HG02981 (cell line): ENCODE measurements around the gene ENOX1.

Source experiments
- ATAC-seq: cut with Tn5 transposase; IDR thresholded peaks from one replicate; pipeline ENCODE4 v1.9.1; 2021; ENCODE audit warnings: mild to moderate bottlenecking, moderate library complexity; ENCODE audit not compliant: unreplicated experiment

ENOX1 gene

DNA sequence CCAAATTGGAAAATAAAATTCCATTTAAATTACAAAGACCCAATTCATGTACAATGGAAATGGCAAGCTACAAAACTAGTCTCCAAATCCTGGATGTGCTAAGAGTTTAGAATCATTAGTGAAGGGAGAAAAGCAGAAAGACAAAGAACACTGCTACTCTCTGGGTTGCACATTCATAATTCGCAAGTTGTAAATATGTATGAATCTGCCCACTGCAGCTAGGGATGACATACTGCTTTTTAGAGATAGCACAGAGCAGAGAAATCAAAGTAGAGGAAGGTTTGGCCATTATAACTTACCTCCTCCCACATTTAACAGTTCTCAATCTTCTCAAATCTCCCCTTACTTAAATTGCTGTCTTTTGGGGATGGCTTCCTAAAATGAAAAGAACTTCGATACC lies 231.1 kb downstream of the ENOX1 start:
- ATAC-seq = no peak

GRCh38 chr13:43551897-43552456 lies 234.8 kb downstream of the ENOX1 start:
- no peak for ATAC-seq

DNA sequence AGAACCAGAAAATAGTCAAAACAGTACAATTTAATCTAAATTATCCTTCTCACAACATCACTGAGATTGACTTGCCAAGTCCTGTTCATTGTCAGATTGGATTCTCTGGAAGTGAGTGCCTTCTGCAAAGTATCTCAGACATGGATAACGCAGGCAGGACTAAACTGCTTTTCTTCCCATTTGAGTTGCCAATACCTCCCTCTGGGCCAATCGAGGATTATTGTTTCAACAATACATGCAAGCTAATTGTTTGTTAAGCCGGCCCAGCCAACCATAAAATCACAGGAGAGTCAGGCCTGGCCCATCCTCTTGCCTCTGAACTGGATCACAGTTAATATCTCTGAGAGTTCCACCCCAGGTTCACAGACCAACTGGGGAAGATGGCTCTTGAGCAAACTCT lies 240.0 kb downstream of the ENOX1 start:
- ATAC-seq = no peak

- no peak for ATAC-seq
Observed at GRCh38 chr13:43546251-43546650, 240.5 kb downstream of the ENOX1 start.

DNA sequence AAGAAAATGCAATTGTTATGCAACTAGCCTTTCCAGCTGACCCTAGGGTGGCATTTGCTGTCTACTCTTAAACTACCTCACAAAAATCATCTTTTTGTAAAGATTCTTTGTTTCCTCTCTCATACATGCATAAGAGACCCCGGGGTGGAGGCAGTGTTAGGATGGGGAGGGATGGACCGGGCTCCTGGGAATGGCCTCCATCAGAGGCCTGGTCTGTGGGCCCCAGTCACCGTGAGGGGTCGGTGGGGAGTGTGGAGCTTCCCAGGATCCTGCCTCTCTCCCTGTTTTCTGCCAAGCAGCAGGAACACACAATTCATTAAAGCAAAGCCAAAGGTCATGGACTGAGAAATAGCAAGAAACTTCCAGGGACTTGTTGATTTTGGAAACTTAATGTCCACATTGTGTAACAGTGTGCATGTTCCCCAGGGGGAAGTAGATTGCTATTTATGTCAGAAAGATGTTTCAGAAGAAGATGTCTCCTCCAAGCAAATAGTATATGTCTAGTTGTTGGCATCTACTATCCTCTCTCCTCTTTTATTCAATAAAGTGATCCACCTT lies 241.4 kb downstream of the ENOX1 start:
- no peak for ATAC-seq

- no peak for ATAC-seq
Observed at GRCh38 chr13:43544631-43545030, 242.1 kb downstream of the ENOX1 start.

GRCh38 chr13:43544011-43544410 lies 242.8 kb downstream of the ENOX1 start:
- ATAC-seq = no peak

GRCh38 chr13:43543331-43543730 lies 243.4 kb downstream of the ENOX1 start:
- ATAC-seq = no peak

GRCh38 chr13:43537124-43537523 lies 249.6 kb downstream of the ENOX1 start:
- ATAC-seq = no peak

DNA sequence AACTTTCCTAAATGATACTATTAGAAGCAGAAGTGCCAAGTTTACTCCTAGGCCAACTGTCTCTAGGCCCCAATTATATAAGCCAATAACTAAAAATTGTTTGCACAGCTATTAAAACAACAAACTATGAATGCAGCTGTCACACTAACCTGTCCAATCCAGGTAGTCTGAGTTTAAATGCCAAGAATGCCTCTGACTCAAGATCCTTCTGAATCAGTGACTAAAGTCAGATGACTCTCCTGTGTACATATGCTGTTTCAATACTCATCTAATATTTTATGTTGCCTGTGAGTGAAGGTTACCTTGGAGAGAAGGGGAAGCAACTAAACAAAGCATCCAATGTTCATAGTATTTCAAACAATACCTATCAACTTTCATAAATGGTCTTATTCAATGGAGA lies 257.0 kb downstream of the ENOX1 start:
- ATAC-seq = no peak

DNA sequence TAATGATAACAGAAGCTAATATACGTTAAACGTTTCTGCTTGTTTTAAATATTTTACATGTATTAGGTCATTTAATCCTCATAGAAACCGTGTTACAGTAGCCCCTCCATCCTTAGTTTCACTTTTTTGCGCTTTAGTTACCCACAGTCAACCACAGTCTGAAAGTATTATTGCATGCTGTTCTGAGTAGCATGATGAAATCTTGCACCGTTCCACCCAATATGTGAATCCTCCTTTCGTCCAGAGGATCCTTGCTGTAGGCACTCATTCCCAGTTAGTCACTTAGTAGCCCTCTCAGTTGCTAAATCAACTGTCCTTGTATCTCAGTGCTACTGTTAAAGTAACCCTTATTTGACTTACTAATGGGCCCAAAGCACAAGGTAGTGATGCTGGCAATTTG lies 257.8 kb downstream of the ENOX1 start:
- ATAC-seq = no peak

GRCh38 chr13:43522788-43523187 lies 264.0 kb downstream of the ENOX1 start:
- no peak for ATAC-seq

- ATAC-seq = no peak
Observed at GRCh38 chr13:43520351-43520750, 266.4 kb downstream of the ENOX1 start.

DNA sequence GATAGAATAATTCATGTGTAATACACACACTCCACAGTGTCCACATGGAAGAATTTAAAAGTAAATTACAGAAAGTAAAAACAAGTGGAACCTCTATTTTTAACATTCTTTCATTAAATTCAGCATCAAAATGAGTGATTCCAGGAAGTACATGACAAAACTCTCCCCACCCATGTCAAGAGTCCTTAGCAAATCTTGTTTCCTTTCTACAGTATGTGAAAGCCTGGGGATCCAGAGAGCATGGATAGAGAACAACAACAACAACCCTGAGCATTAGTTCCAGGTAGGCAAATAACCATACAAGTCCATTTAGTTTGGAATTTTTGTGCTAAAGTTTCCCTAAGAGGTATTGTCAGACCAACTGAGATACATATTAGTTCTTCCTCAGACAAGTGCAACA lies 267.9 kb downstream of the ENOX1 start:
- no peak for ATAC-seq

GRCh38 chr13:43516401-43516833 lies 270.4 kb downstream of the ENOX1 start:
- ATAC-seq = no peak

GRCh38 chr13:43515531-43515930 lies 271.2 kb downstream of the ENOX1 start:
- ATAC-seq = no peak

- ATAC-seq = no peak
Observed at GRCh38 chr13:43514311-43514710, 272.5 kb downstream of the ENOX1 start.

GRCh38 chr13:43512221-43512620 lies 274.6 kb downstream of the ENOX1 start:
- ATAC-seq = no peak

- no peak for ATAC-seq
Observed at GRCh38 chr13:43510956-43511901, 275.5 kb downstream of the ENOX1 start.

DNA sequence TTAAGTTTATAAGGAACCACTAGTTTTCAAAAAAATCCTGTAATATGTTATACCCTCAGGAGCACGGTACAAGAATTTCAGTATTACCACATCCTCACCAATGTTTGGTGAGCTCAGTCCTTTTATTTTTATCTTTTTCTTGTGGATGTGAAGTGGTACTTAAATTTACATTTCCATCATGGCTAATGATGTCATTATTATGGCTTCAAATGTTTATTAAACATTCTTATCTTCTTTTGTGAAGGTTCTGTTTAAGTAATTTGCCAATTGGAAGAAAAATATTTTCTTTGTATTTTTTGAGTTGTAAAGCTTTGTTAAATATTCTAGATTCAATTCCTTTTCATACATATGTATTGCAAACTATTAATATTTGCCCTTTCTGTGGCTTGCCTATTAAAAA lies 291.0 kb downstream of the ENOX1 start:
- no peak for ATAC-seq

GRCh38 chr13:43494206-43494605 lies 292.6 kb downstream of the ENOX1 start:
- no peak for ATAC-seq

DNA sequence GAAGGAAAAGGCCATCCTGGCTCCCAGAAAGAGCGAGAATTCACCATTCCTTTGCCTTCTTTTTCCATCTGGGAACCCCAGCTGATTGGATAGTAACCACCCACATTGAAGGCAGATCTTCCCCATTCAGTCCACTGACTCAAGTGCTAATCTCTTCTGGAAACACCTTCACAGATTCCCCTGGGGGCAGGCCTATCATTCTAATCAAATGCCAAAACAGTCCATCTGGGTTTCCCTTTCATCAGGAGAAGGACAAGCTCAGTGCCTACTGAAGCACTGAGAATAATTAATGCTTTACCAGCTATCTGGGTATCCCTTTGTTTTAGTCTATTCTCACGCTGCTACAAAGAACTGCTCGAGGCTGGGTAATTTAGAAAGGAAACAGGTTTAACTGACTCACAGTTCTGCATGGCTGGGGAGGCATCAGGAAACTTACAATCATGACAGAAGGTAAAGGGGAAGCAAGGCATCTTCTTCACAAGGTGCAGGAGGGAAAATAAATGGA lies 293.2 kb downstream of the ENOX1 start:
- no peak for ATAC-seq
